Amygdala (tissue), 56 donors: Measurements from ENCODE around the gene TRIM24.
"Not testable (repeated sequence)": the region's sequence is repeated elsewhere in the genome, so short reads cannot be mapped to it uniquely, and the experiment has no call there.

Source experiments
- DNase-seq, 56 donors: peaks; one replicate each; lab custom pipeline; 2025; lab: John Stamatoyannopoulos, UW

Gene TRIM24

DNA sequence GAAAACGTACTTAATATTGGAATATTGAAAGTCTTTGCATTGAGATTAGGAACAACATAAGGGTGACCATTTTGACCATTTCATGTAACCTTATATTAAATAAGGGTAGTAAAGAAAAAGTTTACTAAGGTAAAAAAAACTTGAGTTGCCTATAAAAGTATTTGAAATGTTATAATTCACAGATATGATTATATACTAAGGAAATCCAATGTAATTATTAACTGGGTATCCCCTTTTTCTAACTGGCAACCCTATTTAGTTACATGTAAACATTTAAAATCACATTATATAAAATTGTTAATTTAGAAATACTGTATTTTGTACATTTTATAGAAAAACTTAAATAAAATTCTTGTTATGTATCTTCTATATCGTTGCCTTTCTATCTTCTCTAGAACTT is 64.2 kb downstream of the TRIM24 start:
- no peak for DNase-seq

GRCh38 chr7:138525757-138526156 is 65.7 kb downstream of the TRIM24 start:
- no peak for DNase-seq

DNA sequence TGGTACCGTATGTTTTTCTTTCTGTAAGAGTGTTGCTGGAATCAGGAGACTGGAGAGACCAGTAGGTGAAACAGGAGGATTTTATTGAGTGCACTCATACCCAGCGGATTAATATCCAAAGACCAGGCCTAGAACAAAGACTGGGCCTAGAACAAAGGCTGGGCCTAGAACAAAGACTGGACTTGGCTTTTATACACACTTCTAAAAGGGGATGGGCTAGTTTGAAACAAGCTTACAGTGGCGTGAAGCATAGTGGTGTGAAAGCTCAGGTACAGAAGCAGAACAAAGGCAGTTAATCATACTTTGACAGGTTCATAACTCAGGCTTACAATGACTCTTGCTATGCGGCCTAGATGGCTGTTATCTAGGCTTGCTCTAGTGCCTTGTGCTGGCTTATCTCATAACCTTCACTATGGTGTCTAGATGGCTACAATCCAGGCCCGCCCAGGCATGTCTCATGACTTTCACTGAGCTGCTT is 67.7 kb downstream of the TRIM24 start:
- no peak for DNase-seq

GRCh38 chr7:138536833-138537232 is 76.8 kb downstream of the TRIM24 start:
- not testable (repeated sequence) for DNase-seq

GRCh38 chr7:138538518-138538917 is 78.5 kb downstream of the TRIM24 start:
- DNase-seq, result no peak

- DNase-seq, result no peak
Measured at GRCh38 chr7:138538997-138539644, 79.1 kb downstream of the TRIM24 start.

GRCh38 chr7:138542183-138542582 is 82.1 kb downstream of the TRIM24 start:
- DNase-seq, result no peak

DNA sequence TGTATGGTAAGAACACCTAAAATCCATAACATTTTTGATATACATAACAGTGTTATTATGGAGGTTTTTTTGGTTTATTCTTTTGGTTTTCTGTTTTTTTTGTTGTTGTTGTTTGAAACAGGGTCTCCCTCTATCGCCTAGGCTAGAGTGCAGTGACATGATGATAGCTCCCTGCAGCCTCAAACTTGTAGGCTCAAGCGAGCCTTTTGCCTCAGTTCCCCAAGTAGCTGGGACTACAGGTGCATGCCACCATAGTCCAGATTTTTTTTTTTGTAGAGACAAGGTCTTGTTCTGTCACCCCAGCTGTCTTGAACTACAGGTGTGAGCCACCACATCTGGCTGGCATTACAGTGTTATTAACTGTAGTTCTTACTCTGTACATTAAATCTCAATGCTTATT is 83.7 kb downstream of the TRIM24 start:
- DNase-seq, result no peak

- no peak for DNase-seq
Measured at GRCh38 chr7:138545123-138545522, 85.1 kb downstream of the TRIM24 start.

DNA sequence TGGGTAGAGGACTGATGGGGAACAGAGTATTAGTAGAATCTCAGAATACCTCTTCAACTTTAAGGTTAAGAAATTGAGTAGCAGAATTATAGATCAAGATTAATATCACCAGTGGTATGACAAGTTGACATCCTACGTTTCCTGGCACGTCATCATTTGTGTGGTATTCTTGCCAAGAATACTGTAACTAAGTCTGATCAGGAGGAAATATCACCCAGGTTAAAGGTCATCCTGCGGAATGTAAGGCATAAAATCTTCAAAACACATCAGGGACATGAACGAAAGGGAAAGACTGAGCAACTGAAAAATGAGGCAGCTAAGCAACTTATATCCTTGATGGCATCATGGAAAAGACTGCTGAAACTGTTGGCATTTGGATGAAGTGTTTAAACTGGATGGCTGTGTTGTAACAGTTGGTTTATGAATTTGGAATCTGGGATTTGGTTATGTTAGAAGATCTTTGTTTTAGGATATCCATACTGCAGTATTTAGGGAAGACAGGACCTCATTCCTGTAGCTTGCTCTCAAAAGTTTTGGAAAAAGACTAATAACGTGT is 86.1 kb downstream of the TRIM24 start:
- DNase-seq, result no peak

DNA sequence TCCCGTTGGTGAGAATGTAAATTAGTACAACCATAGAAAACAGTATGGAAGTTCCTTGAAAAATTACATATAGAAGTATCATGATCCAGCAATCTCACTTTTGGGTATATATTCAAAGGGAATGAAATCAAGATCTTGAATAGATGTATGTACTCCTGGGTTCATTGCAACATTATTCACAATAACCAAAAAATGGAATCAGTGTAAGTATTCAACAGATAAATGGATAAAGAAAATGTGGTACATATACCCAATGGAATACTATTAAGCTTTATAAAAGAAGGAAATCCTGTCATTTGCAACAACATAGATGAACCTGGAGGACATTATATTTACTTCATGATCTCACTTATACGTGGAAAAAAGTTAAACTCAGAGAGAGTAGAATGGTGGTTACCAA is 86.8 kb downstream of the TRIM24 start:
- no peak for DNase-seq

GRCh38 chr7:138549082-138549481 is 89.0 kb downstream of the TRIM24 start:
- DNase-seq, result no peak

DNA sequence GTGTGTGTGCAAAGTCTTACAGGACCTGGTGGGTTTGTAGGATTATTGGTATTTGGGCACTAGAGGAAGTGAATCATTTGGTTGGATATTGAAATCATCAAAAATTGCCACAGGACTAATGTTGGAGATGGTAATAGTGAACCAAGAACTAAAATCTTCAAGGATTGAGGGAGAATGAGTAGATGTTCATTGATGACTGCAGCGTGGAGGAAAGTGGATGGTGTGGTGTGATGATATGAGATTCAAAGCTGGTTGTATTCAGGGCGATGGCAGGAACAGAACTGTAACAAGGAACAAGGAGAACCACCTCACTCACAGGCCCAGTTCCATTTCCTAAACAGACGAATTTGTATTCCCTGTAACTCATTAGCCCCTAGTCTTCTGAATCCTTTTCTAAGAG is 90.3 kb downstream of the TRIM24 start:
- no peak for DNase-seq

GRCh38 chr7:138551102-138551501 is 91.0 kb downstream of the TRIM24 start:
- no peak for DNase-seq

- DNase-seq, result no peak
Measured at GRCh38 chr7:138553805-138554204, 93.7 kb downstream of the TRIM24 start.

- no peak for DNase-seq
Measured at GRCh38 chr7:138554674-138555073, 94.6 kb downstream of the TRIM24 start.

GRCh38 chr7:138555684-138556083 is 95.6 kb downstream of the TRIM24 start:
- DNase-seq, result no peak

GRCh38 chr7:138556771-138557484 is 96.9 kb downstream of the TRIM24 start:
- no peak for DNase-seq

GRCh38 chr7:138559448-138559847 is 99.4 kb downstream of the TRIM24 start:
- DNase-seq, result no peak

DNA sequence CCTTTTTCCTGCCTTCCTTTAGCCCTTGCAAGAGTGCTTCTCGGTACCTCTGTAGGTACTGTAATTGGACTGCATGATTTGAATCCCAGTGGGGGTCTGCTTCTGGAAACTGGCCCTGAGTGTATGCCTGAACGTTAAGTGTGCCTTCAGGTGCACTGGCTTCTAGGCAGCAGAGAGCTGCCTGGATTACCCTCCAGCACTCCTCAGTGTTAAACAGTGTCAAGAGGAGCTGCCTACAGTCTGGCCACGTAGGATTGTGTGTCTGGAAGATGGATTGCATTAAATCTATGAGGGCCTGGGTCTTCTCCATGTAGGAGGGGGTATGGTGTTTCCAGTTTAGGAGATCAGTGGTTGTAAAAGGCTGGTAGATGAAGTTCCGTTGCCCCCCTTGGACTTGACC is 103.7 kb downstream of the TRIM24 start:
- no peak for DNase-seq

- DNase-seq, result no peak
Measured at GRCh38 chr7:138564365-138564764, 104.3 kb downstream of the TRIM24 start.

- no peak for DNase-seq
Measured at GRCh38 chr7:138565071-138565450, 105.0 kb downstream of the TRIM24 start.
